HT-29 (cell line): ENCODE results near the gene ZYG11B. TPM values are rescaled to one million over a fixed set of nuclear protein-coding genes. Genes with fewer than 3 reads are reported as not detected.
"Not testable (repeated sequence)": the region's sequence is repeated elsewhere in the genome, so short reads cannot be mapped to it uniquely, and the experiment has no call there.

Experiments used
- DNase-seq: peaks from one replicate; pipeline ENCODE4 v3.0.0-alpha.2; 2015; ENCODE audit warnings: low spot score
- total RNA-seq: library from RNA; depleted of rRNA; stranded (reverse); fragments of >200 nt; shearing (Covaris generic); gene quantifications from 2 replicates; pipeline ENCODE4 v1.2.3, GENCODE V29; 2014

Gene ZYG11B
- total RNA-seq, 1 experiment from 2014 or later, result 3.3 TPM

DNA sequence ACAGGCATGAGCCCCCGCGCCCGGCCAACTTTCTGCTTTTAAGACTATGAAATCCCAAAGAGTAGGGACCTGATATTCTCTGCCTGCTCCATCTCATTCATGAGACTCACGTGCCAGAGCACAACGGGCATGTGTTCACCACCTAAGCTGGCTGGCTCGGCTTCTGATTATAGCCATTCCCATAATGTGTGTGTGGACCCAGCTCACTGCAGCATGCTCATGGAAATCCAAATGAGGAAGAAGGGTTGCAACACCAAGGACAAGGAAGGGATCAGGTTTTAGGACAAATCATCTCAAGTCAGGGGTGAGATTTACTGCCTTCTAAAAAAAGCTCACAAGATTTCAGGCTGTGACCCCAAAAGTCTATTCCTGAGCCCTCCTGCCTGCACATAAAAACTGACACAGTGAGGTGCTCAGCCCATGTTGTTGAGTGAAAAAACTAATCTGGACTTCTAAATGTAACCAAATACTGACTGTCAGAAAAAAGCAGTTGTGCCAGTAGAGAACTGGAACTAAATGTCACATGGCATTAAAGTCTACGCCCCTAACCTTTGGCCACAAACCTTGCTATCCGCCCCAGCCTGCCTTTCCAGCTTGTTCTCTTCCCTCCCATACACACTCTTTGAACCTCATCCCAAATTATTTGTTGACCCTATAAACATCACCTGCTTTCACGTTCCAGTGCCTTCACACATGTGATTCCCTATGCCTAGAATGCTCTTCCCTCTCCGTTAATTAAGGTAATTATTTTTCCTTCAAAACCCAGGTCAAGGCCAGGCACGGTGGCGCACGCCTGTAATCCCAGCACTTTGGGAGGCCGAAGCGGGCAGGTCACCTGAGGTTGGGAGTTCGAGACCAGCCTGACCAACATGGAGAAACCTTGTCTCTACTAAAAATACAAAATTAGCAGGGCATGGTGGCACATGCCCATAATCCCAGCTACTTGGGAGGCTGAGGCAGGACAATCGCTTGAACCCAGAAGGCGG is 19.0 kb upstream of the ZYG11B start:
- peak; percentile 41 for DNase-seq

DNA sequence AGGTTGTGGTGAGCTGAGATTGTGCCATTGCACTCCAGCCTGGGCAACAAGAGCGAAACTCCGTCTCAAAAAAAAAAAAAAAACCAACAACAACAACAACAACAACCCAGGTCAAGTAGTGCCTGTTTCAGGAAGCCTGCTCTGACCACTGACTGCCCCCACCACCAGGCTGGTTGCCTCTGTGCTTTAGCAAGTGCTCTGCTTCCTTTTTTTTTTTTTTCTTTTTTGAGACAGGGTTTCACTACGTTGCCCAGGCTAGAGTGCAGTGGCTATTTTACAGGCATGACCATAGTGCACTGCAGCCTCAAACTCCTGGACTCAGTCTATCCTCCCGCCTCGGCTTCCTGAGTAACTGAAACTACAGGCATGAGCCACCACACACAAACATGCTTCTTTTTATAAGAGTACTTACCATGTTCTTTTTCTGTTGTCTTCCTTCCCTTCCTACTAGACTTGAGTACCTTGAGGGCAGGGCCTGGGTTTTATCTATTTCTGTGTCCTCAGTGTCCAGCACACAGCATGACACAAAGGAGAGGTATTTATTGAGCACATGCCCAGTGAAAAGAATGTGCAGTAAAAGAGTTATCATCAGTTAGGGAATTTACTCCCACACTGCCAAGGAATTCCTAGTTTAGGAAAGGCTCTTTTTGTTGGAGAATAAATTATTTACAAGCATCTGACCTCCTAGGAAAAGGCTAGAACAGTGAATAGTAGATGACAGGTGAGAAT is 18.2 kb upstream of the ZYG11B start:
- DNase-seq, result no peak

DNA sequence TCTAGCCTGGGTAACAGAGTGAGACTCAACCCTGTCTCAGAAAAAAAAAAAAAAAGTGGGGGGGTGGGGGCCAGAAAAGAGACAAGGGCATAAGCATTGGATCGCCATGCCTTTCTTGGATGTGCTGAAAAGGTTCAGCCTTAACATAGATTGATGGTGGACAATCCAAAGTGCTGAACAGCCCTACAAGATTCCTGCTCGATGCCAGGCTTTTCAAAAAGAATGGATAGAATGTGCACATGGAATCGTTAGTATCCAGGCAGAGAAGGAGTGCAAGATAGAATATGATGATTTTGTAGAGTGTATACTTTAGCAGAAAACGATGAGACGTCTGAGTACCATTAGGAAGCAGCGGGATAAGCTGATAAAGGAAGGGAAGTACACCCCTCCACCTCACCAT is 17.2 kb upstream of the ZYG11B start:
- no peak for DNase-seq

DNA sequence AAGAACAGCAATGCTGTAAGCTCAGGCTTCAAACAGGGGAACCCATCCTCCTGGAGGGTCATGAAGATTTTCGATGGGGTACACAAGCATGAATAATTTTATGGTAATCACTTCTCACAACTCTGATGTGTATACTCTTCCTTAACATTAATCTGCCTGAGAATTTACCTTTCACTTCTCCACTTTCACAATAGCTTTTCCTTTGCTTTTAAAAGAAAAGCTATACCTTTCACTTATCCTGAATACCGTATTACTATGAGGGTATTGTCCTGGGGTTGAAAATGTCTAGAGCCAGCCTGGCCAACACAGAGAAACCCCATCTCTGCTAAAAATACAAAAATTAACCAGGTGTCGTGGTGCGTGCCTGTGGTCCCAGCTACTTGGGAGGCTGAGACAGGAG is 12.7 kb upstream of the ZYG11B start:
- no peak for DNase-seq

DNA sequence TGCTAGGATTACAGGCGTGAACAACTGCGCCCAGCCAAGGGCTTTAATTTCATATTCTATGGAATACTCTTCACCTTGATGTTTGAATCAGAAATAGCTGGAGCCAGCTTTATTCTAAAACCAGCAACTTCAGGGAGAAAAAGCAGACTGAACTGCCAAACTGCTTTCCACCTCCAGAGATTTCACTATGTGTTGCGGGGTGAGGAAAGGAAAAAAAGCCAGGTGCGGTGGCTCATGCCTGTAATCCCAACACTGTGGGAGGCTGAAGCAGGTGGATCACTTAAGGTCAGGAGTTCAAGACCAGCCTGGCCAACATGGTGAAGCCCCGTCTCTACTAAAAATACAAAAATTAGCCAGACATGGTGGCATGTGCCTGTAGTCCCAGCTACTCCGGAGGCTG is 11.0 kb upstream of the ZYG11B start:
- DNase-seq, result not testable (repeated sequence)

DNA sequence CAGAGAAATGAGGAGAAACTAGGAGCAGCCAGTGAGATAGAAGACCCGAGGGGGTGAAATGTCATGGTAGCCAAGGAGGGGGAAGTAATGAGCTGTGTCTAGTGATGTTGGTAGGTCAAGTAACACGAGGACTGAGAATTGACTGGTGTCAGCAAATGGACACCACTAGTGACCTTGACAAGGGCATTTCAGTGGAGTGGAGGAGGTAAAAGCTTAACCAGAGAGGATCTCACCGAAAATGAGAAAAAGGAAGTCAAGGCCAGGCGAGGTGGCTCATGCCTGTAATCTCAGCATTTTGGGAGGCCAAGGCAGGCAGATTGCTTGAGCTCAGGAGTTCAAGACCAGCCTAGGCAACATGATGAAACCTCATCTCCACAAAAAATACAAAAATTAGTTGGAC is 3.0 kb upstream of the ZYG11B start:
- DNase-seq, result no peak

DNA sequence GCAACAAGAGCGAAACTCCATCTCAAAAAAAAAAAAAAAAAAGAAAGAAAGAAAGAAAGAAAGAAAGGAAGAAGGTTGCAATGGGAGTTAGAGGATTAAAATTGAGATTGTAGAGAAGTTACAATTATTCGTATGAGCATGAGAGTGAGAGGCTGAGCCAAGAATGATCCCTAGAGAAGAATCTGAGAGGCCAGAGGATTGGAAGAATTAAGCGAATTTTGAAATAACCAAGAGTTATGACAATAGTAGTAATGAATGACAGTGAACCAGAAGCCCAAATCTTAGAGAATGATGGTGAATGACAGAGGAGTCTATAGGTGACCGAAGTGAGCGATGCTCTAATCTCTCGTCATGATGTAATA is 369 bp upstream of the ZYG11B start:
- DNase-seq, result no peak

DNA sequence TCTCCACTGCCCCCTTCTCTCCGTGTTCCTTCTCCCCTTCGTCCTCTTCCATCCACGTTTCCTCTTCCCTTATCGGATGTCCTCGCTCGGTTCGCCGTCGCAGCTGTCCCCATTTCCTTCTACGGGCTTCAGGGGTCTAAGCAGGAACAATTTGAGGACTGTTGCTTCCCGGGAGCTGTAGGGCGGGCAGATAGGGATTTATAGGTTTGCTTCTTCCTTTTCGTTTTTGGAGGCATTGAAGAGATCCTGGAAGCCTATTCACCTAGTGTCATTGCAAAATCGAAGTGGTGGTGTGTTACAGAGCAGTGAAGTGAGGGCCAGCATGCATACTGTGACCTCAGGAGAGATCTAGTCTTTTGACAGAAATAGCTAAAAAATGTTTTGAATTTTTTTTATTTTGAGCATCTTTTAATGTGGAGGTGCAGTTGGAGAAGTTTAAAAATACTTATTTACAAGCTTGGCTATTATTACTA is 897 bp downstream of the ZYG11B start:
- peak; percentile 13 for DNase-seq

DNA sequence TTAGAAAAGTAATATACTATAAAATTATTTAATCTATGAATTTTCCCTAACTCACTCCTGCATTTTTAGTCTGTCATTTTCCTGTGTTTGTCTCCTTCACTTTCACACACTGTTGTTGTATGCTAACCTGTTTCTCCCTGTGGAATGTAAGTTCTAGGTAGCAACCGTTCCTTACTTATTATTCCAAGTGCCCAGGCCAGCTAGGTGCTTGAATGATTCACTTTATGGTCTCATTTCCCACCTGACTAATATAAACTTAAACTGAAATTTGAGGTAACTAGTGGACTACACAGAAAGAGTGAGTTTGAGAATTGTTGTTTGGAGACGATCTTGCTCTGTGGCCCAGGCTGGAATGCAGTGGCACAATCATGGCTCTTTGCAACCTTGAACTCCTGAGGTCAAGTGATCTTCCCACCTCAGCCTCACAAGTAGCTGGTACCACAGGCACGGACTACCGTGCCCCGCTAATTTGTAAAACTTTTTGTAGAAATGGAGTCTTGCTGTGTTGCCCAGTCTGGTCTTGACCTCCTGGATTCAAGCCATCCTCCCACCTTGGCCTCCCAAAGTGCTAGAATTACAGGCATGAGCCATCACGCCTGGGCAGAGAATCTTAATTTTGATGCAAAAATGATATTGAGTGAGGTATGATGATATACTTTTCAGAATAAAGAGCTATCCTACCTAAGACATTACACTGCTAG is 1.9 kb downstream of the ZYG11B start:
- DNase-seq, result no peak

DNA sequence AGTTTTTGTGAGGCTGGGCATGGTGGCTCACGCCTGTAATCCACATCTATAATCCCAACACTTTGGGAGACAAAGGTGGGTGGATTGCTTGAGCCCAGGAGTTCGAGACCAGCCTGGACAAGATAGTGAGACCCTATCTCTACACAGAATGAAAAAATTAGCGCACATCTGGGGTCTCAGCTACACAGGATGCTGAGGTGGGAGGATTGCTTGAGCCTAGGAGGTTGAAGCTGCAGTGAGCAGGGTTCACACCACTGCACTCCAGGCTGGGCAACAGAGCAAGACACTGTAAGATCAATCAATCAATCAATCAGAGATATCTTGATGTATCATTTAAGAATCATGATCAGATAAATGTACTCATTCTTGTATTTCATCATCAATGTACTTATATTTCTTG is 7.1 kb downstream of the ZYG11B start:
- no peak for DNase-seq

DNA sequence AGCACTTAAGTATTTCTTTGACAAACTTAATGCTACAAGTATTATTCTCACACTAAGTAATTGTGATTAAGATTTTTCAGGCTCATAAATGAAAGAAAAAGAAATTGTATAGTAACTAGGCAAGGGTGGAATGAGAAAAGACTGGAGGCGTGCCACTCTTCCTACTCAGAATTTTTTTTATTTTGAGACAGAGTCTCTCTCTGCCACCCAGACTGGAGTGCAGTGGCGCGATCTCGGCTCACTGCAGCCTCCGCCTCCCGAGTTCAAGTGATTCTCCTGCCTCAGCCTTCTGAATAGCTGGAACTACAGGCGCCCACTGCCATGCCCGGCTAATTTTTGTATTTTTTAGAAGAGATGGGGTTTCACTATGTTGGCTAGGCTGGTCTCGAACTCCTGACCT is 9.1 kb downstream of the ZYG11B start:
- DNase-seq, result not testable (repeated sequence)

DNA sequence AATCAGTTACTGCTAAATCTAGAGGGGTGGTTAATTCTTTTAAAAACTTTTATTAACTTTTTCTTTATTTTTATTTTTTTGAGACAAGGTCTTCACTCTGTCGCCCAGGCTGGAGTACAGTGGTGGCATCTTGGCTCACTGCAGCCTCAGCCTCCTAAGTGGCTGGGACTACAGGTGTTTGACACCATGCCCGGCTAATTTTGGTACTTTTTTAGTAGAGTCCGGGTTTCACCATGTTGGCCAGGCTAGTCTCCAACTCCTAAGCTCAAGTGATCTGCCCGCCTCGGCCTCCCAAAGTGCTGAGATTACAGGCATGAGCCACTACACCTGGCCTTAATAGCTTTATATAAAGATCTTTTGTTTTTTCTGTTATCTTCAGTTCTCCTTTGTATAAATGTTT is 11.9 kb downstream of the ZYG11B start:
- DNase-seq, result no peak

DNA sequence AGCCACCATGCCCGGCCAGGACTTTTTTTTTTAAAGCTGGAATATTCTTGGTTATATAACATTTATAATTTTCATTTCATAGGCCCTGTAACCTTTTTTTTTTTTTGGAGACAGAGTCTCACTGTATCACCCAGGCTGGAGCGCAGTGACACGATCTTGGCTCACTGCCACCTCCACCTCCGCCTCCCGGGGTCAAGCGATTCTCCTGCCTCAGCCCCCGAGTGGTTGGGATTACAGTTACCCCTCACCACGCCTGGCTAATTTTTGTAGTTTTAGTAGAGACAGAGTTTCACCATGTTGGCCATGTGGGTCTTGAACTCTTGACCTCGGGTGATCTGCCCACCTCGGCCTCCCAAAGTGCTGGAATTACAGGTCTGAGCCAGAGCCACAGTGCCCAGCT is 12.6 kb downstream of the ZYG11B start:
- no peak for DNase-seq

DNA sequence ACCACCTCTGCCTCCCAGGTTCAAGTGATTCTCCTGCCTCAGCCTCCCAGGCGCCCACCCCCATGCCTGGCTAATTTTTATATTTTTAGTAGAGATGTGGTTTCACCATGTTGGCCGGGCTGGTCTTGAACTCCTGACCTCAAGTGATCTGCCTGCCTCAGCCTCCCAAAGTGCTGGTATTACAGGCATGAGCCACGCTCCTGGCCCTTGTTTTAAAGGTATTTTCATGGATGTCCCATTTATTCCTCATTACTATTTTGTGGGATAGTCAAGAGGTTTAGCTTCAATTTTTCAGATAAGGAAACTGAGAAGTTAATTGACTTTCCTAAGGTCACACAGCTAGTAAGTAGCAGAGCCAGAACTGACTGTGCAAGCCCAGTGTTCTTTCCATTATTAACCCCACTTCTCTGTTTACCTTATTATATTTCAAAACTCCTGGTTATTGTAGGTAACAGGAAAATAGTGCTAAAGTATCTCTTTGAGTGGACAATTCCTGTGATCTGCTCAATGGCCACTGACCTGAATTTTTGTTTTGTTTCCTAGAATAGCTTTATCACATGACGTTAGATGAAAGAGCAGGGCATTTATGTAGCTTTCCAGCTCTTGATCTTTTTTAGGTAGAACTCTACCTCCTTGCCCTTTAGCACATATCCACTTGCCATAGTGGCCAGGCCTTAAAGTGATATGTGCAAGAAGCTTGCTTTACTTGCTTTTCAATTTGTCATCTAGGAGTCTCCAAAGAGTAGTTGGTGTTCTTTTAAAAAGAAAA is 13.6 kb downstream of the ZYG11B start:
- DNase-seq, result no peak

DNA sequence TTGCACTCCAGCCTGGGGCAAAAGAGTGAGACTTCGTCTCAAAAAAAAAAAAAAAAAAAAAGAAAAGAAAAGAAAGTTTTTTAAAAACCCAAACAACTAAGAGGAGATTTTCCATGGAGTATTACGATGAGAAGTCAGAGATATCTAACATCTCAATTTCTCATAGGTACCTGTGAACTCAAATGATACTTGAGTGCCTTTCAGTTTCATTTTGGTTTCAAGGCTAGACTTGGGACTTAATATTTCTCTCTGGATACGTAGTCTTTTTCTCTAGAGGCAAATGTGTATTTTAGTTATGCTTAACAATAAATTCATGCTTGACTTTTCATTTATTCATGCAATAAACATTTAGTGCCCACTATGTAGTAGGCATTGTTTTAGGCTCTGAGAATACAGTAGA is 15.0 kb downstream of the ZYG11B start:
- no peak for DNase-seq

DNA sequence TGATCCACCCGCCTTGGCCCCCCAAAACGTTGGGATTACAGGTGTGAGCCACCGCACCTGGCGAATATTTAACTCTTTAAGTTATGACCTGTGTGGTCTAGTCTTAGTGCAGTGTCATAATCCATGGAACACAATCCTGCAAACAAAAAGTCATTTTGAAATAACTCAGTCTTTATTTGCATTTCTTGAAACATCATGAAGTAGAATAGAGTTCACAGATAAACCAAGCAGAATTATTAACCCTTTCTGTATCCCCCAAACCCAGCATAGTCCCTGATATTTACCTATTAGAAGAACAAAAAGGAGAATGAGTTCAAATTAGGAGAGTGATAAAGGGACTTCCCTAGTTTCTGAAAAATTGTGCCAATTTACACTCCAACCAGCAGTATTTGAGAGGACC is 19.9 kb downstream of the ZYG11B start:
- no peak for DNase-seq

DNA sequence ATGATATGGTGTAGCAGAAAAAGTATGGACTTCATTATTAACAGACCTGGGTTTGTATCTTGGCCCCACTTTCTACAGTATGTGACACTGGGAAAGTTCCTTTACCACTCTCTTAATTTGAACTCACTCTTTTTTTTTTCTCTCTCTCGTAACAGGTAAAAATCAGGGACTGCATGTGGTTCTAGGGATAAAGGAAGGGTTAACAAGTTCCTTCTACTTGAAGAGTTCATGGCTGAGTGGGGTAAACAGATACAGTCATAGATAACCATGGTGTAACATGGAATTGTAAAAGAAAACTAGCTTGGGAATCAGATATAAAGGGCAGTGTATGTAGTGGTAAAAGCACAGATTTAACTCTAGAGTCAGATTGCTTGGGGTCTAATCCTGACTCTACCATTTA is 21.2 kb downstream of the ZYG11B start:
- no peak for DNase-seq

DNA sequence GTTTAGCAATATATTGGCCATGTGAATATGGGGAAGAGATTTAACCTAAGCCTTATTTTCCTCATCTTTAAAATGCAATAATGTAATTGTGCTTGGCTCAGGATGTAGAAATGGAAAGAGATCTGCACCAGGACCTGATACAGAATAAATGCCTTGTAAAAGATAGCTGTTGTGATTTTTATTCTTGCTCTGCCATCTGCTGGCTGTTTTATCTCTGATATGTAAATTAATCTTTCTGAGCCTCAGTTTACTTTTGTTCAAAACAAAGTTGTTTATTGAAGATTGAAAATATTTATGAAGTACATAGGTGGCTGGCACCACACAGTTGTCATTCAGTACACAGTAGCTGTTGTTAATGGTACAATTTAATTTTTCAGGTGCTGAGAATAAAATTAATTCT is 21.9 kb downstream of the ZYG11B start:
- peak; percentile 11 for DNase-seq

DNA sequence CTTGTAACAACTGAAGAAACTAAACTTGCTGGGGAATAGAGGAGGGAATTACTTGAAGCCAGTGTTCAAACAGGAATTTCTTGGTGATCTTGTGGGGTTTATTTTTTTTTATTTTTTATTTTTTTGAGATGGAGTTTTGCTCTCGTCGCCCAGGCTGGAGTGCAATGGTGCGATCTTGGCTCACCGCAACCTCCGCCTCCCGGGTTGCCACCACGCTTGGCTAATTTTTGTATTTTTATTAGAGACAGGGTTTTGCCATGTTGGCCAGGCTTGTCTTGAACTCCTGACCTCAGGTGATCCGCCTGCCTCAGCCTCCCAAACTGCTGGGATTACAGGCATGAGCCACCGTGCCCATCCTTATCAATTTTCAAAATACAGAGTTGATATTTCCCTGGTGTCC is 23.2 kb downstream of the ZYG11B start:
- not testable (repeated sequence) for DNase-seq

DNA sequence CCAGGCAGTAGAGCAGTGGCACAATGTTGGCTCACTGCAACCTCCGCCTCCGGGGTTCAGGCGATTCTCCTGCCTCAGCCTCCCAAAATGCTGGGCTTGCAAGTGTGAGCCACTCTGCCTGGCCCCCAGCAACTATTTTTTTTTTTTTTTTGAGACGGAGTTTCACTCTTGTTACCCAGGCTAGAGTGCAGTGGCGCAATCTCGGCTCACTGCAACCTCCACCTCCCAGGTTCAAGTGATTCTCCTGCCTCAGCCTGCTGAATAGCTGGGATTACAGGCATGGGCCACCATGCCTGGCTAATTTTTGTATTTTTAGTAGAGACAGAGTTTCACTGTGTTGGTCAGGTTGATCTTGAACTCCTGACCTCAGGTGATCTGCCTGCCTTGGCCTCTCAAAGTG is 23.9 kb downstream of the ZYG11B start:
- not testable (repeated sequence) for DNase-seq
